Measurements from ENCODE around the gene SNCB.
A peak's percentile ranks its signal among the peaks of the same experiment; 100 is the strongest.

SNCB gene

GRCh38 chr5:176644294-176644693, 14.0 kb upstream of the SNCB start:
- no peak for DNase-seq (ENCODE audit: low spot score)

DNA sequence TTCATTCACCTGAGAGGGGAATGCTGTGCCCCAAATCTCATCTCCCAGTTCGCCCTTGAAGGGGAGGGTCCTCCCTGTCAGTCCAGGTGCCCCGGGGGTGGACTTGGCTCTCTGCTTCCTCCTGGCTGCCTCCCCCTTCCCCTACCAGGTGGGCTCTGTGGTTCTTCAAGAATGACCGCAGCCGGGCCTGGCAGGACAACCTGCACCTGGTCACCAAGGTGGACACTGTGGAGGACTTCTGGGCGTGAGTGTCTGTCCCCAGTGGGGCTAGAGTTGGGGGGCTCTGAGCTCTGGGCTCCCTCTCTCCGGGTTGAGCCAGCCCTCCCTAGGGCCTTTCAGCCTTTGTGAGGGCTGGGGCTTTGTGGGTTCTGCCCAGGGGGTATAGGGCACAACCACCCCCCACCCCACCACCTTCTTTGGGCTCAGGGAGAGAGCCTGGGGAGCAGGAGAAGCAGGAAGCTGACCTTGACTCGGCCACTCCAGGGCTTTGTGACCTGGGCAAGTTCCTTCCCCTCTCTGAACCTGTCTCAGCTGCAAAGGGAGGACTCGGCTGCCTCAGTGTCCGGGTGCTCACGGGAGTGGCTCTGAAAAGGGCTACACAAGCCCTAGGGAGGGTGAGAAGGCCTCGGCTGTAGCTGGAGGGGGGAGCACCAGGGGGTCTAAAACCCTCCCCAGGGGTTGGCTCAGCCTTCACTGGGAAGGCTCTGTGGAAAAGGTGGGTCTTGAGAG, 13.3 kb upstream of the SNCB start:
- no peak for DNase-seq (ENCODE audit: low spot score)

- DNase-seq (ENCODE audit: low spot score): no peak
Observed at GRCh38 chr5:176642675-176643490, 12.5 kb upstream of the SNCB start.

DNA sequence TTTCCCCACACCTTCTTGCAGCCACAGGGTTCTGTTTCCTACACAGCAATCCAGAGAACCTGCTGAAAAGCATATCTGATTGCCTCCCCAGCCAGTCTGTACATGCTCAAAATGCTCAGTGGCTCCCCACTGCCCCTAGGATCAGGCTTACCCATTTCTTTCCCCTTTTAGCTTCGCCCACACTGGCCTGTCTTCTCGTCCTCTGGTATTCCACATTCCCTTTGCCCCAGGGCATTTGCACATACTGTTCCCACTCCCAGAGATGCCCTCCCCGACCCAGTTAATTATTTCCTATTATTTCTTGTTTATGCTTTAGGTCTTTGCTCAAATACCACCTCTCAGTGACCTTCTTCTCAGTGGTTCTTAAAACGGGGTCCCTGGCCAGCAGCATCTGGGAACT, 10.3 kb upstream of the SNCB start:
- no peak for DNase-seq (ENCODE audit: low spot score)

- DNase-seq (ENCODE audit: low spot score): peak; percentile 38
Observed at GRCh38 chr5:176639981-176640380, 9.6 kb upstream of the SNCB start.

- no peak for DNase-seq (ENCODE audit: low spot score)
Observed at GRCh38 chr5:176639208-176639607, 8.9 kb upstream of the SNCB start.

DNA sequence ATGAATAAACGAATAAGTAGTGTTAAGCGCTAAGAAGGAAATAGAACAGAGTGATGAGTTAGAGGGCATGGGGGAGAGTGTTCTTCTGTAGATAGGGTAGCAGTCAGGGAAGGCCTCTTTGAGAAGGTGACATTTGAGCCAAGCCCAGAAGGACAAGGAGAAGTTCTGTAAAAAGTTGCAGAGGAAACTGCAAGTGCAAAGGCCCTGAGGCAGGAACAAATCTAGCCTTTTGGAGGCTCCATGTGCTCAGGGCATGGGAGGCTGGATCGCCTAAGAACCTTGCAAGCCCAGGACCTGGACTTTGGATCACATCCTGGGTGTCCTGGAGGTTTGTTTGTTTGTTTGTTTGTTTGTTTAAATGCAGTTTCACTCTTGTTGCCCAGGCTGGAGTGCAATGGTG, 8.1 kb upstream of the SNCB start:
- DNase-seq (ENCODE audit: low spot score): no peak

GRCh38 chr5:176637556-176637955, 7.2 kb upstream of the SNCB start:
- DNase-seq (ENCODE audit: low spot score): no peak

GRCh38 chr5:176636426-176636825, 6.1 kb upstream of the SNCB start:
- DNase-seq (ENCODE audit: low spot score): peak; percentile 40

- no peak for DNase-seq (ENCODE audit: low spot score)
Observed at GRCh38 chr5:176633598-176633997, 3.3 kb upstream of the SNCB start.

DNA sequence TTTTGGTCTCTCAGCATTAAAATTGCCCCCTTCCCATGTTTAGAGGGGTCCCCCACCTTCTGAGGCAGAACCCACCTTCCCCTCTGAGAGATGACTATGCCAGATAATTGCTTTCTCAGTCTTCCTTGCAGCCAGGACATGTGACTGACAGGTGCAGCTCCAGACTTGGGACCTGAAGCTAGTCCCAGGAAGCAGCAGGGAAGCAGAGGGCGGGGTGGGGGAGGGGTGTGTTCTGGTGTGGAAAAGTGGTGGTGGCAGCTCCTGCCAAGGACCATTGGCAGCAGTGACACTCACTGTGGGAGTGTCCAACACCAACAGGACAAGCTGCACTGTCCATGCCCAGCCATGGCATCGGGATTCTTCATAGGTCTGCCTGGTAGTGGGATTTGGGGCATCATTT, 2.4 kb upstream of the SNCB start:
- no peak for DNase-seq (ENCODE audit: low spot score)

GRCh38 chr5:176631383-176632200, 1.3 kb upstream of the SNCB start:
- DNase-seq (ENCODE audit: low spot score): no peak

DNA sequence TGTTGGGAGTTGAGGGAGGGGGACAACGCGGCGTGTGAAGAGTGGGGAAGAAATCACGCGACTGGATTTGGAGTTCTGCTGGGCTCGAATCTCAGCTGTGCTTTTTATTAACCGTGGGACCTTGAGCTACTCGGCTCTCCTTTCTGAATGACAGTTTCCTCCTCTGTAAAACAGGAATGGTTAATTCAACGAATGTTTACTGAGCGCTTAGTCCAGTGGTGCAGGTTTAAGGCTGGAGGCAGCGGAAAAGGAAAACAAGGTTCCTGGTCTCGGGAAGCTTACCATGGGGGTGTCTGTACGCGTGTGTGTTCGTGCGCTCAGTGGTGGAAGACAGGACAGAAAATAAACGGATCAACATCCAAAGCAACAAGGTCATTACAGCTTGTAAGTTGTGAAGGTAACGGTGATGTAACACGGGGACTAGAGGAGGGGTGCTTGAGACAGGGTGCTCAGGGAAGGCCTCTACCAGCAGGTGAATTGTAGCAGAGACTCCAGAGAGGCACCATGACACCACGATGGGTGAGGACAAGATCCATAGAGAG, 418 bp upstream of the SNCB start:
- DNase-seq (ENCODE audit: low spot score): no peak

GRCh38 chr5:176629317-176629852, 949 bp downstream of the SNCB start:
- DNase-seq (ENCODE audit: low spot score): no peak

- no peak for DNase-seq (ENCODE audit: low spot score)
Observed at GRCh38 chr5:176628406-176629228, 1.7 kb downstream of the SNCB start.

DNA sequence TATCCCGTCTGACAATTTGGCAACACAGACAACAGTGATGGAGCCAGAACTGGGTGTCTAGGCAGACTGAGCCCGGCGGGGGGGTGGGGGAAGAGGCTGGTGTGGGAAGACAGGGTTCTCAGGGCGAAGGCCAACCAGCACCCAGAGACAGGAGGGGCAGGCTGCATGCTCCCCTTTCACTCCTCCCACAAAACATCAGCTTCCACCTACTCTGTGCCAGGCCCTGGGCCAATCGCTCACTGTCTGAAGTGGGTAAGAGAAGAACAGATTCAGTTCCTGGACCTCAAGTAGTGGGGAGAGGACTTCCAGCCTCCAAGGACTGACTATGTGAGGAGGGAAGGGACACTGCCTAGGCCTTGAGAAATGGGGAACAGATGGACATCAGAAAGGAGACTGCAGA, 2.8 kb downstream of the SNCB start:
- DNase-seq (ENCODE audit: low spot score): no peak

GRCh38 chr5:176626876-176627236, 3.5 kb downstream of the SNCB start:
- DNase-seq (ENCODE audit: low spot score): no peak

DNA sequence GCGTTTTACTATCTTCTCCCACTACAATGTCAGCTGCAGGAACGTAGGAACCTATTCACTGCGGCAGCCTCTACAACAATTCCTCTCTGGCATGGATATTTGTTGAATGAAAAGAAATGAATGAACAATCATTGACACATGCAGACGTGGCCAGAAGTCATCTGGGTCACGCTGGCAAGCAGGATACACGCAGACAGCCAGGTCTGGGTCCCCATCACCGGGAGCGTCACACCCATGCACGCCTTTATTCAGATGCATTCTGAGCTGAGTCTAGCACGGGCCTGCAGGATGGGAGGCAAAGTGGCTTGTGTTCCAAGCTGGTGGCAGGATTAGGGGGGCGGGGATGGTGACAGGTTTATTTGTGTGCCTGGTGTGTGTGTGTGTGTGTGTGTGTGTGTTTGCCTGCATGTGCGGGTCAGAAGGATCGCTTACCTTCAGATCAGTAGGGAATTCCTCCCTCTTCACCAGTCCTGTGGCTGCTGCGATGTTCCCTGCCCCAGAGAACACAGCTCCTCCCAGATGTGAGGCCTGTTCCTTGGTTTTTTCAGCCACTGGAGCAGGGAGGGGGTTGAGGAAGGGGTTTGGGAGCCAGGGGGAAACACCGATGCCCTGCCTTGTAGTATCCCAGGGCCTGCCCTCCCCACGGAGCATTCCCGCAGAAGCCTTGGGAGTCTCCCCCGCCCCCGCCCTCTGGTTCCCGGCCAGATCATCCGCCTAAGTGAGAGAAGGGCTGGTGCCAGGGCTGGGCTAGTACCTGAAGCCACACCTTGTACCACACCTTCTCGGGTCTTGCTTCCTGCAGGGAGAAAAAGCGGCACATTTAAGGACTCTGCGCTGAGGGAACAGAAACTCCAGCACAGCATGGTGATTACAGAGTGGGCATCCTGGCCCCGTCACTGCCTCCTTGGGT, 4.1 kb downstream of the SNCB start:
- no peak for DNase-seq (ENCODE audit: low spot score)

GRCh38 chr5:176625512-176625911, 4.8 kb downstream of the SNCB start:
- DNase-seq (ENCODE audit: low spot score): no peak

GRCh38 chr5:176624938-176625337, 5.4 kb downstream of the SNCB start:
- DNase-seq (ENCODE audit: low spot score): no peak
